ENCODE data around the gene STRADA.

STRADA gene

DNA sequence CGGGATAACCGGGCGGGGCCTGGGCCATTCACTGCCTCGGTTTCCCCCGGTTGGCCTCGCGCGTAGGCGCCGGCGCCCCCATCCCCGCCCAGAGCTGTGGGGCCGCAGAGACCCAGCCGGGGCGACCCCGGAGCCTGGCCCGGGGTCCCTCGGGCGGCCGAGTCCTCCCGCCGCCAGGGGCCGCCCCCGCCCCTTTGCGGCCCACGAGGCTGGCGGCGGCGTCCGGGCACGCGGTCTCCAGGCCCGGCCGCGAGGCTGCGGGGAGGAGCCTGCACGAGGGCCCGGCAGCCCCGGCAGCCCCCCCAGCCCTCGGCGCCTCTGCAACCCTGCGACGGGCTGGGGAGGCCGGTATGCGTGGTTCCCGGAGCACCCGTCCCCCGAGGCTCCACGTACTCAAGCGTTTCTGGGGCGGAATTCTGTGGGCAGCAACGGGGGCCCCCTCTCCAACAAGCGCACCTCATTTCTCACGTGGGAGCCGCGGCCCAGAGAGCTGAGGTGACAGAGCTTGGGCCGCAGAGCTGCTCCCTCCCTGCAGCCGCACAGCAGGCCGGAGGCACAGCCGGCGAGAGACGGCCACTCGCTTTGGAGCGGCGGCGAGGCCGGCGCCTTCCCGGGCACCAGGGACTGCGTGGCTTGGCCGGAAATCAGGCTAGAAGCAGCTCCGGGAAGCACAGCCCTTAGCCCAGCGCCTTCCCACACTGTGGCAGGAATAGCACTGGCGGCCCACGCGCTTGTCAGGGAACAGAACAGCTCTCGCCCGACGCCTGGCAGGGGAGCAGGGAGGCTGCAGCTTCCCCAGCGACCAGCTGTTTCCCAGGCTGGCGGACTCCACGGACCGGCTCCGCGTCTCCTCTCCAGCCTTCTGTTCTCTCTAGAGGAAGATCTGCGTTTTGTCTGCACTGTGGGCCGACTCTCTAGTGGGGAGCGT is 40.8 kb downstream of the STRADA start:
- peak; percentile 39 for DNase-seq

DNA sequence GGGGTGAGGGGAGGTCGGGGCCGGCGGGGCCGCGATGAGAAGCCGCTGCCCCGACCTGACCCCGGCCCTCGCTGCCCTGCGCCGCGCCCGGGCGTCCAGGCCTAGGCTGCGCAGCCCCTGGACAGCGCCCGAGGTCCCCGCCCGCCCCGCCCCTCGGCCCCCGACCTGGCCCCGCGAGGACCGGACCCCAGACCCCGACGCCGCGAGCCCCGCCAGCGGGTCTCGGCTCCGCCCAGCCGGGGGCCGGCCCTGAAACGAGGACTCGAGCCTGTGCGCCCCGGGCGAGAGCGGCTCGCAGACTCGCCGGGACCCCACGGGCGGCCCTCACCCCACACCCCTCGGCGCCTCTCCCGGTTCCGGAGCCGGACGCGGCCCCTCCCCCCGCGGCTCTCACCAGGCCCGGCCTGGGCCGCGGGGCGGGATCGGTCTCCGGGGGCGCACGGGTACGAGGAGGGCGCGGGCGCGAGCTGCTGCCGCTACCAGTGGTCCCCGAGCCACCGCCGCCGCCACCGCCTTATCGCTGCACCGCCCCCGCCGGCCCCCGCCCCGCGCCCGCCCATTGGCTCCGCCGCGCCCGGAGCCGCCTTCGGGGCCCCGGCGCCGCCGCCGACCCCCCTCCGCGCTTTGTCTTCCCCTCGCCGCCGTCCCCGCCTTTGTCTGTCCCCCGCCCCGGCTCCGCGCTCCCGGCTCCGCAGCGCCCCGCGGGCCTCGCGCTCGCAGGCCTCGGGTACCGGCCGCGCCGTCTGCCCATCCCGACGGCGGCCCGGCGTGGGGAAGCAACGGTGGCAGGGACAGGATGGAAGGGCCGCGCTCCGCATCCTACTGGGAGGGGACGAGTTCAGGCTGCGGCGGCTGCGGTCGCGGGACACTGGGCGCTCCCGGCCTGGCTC is 41.7 kb downstream of the STRADA start, which contains the start of gene LIMD2:
Gene LIMD2 (minus strand): TSS at position 488 of the 890 bp plus-strand sequence. CDS start 827 bp downstream, outside the sequence.
- peak; percentile 46 for DNase-seq

DNA sequence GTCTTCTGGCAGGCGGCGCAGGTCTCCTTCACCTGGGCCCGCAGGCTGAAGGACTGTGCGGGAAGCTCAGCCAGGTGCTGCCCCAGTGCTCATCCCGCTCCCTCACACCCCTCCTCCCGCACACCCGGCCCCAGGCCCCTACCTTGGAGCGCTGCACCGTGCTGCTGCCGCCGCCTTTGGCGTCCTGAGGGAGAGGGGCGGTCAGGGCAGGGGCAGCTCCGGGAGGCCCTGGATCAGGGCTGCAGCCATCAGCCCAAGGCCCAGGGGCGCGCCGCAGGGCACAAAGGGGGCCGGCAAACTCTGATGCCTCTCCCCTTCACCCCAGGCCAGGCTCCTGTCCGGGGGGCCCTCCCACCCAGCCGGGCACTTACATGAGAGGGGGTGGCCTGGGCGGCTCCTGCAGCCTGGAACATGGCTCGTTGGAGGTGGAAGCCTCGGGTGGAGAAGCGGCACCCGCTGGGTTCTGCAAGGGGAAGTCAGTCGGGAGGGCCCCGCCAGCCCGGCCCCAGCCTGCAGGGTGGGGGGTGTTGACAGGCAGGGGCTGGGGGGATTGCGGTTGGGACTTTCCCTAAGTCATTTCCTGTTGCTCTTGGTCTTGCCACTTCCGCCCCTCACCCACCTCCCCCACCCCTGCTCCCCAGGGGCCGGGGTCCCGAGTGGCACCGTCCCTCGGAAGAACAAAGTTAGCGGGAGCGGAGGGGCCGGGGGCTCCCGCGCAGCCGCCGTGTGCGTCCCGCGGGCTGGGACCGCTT is 42.5 kb downstream of the STRADA start:
- peak; percentile 35 for DNase-seq

DNA sequence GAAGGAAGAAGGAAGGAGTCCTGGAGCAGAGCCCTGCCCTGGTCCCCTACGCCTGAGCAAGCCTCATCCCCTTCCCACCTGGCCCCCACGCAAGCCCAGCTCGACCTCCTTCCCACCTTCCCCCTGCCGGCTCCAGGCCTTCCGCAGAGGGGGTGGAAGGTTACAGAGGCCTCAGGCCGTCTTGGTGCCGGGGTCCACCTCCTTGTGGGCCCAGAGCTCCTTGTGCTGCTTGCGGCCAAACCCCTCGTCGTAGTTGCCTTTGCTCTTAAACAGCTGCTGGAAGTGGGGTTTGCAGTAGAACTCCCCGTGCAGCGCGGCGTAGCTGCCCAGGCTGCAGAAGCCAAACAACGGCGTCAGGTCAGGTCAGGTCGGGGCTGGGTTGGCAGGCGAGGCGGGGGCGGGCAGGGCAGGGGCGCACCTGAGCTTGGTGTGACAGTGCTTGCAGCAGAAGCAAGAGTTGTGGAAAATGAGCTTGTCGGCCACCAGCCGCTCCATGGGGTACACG is 43.2 kb downstream of the STRADA start:
- DNase-seq = no peak

DNA sequence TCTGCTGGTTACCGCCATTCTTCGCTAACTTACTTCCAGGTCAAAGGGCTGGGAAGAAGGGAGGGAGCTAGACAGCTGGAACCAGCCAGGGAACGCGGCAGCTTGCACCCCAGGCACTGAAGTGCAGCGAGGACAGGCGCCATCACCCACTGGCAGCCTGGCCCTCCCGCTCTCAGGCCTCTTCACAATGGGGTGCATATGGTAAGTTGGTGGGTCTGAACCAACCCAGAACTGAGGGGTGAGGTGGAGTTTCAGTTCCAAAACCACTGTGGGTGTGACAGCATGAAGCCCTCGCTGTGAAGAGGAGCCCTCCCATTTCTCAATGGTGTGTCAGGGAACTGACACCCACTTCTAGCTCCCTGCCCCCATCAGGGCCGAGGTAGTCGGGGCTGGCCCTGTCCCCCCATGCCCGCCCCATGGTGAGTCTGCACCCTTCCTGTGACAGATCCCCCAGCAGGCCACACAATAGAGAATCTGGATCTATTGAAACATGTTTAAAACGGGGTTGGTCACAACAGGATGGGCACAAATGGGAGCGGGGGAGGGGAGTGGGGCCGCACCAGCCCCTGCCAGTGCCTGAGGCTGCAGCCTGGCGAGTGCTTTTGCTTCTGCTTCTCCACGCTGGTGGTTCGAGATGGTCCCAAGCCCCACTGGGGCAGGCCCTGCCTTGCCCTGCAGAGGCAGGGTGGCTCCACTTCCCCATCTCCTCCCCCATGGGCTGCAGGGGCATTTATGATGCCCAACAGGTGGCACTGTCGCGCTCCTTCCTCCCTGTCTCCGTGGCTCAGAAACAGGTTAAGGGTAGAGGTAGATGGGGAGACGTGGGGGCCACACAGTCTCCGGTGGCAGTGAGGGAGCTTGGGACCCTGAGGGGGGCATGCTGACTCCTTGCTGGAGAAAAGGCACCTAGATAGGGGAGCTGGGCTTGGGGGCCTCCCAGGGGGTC is 44.0 kb downstream of the STRADA start:
- peak; percentile 36 for DNase-seq

DNA sequence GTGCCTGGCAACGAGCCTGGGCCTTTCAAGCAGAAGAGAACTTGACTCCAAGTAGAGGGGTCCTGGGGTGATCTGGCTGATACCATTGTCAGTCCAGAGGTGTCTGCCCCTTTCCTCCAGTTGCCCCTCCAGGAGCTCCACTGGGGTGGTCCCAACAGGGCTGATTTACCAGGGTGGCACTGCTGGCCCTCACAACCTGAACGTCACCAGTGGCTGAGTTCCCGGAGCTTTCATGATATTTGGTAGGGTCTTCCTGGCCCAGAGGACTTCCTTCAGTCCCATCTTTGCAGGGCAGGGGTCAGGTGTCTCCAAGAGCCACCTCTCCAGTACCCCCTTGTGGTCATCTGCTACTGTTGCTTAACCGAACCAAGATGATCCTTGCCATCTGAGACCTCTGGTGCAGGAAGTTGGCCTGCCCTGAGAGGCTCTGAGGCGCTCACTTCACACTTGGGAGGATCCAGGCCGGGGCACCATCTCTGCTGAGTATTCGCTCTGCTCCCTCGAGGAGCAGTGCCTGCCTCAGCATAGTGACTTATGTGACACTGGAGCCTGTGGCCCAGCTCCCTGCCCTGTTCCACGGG is 45.1 kb downstream of the STRADA start:
- DNase-seq = peak; percentile 40

DNA sequence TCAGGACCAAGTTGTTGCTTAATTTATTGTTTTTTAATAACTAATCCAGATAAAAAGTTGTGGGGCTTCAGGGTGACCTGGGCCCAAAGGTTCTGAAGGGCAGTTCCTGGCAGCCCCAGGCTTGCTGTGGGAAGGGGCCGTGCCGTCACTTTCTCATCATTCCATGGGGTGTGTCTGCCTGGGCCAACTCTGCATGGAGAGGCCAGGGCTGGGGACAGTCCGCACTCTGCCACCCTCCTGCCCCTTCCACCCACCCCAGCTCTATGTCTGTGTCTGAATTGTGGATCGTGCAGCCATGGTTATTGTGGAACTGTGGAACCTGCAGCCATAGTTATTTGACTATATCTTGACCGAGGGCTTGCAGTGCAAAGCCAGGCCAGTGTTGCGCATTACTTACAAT is 45.7 kb downstream of the STRADA start:
- no peak for DNase-seq

DNA sequence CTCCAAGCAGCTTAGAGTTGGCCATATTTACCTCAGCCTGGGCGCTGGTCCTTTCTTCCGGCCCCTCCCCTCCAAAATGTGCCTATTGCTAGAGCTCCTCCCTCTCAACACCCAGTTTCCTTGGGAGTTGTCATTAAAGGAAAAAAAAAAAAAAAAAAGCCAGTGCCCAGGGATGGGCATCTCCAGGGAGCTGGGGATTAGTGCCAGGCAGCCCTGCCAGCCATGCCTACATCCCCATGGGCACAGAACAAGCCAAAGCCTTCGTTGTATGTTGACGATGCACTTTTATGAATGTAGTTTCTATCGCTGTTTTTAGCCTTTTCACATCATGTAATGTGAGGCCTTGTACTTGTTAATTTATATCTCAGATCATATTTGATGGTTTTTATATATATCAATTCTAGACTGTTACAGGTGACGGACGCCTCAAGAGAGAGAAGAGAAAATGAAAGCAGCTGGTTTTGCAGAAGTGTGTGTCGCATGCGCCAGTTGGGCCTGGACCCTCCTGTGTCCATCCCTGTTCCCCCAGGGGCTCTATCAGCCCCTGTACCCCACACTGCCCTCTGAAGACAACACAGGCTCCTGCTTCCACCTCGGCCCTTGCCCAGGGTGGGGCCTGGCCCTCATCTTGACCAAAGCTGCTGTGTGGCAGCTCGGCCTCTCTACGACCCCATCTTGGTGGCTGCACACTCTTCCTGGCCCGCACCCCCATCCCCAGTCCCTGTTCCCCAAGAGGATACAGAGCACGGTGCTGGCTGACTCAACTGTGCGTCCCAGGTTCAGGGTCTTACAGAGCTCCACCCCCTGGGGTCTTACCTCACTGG is 46.4 kb downstream of the STRADA start:
- DNase-seq = no peak

DNA sequence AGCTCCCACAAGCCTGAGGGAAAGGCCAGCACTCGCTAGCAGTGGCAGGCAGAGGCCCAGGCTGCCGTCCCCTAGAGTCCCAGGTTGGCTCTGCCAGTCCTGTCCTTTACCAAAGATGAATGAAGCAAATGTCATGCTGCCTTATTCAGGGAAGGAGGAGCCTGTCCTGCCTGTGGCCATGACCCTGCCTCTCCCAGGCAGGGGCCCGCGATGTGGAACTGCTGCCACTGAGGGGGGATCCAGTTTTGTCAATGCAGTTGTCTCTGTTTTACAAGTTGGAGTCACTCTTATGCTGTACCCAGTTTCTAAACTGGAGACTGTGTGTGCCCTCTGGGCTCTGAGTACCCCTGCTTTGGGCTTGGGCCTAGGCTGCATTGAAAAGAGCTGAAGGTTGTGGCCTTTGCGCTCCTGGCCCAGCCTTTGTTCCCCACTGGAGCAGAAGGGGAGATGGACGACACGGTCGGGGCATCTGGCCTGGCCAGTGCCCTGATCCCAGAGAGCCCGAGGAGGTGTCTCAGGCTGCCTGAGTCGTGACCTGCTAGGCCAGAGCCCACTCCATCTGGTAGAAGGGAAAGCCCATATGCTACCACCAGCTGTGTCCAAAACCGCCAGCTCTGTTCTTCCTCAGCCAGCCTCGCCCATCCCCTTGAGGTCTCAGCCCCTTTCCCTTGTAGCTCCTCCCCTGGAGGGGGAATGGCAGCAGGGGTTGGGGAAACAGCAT is 47.2 kb downstream of the STRADA start:
- no peak for DNase-seq

DNA sequence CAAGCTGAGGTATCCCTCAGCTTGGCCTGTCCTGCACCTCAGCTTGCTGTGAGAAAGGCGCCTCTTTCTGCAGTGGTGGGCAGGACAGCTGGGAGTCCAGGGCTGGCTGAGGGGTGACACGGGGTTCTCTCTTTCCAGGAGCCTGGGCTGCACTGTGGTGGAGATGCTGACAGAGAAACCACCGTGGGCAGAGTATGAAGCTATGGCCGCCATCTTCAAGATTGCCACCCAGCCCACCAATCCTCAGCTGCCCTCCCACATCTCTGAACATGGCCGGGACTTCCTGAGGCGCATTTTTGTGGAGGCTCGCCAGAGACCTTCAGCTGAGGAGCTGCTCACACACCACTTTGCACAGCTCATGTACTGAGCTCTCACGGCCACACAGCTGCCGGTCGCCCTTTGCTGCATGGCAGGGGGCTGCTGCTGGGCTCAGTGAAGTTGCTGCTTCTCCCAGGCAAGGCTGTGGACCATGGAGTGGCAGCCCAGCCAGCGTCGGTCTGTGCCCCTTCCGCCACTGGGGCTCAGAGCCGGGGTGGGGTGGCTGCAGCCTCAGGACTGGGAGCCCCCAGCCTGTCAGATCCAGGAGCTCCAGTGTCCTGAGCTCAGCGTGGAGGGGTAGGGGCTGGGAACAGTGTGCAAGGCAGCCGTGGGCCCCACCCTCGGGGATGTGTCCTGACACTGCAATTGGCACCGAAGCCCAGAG is 48.0 kb downstream of the STRADA start:
- no peak for DNase-seq

DNA sequence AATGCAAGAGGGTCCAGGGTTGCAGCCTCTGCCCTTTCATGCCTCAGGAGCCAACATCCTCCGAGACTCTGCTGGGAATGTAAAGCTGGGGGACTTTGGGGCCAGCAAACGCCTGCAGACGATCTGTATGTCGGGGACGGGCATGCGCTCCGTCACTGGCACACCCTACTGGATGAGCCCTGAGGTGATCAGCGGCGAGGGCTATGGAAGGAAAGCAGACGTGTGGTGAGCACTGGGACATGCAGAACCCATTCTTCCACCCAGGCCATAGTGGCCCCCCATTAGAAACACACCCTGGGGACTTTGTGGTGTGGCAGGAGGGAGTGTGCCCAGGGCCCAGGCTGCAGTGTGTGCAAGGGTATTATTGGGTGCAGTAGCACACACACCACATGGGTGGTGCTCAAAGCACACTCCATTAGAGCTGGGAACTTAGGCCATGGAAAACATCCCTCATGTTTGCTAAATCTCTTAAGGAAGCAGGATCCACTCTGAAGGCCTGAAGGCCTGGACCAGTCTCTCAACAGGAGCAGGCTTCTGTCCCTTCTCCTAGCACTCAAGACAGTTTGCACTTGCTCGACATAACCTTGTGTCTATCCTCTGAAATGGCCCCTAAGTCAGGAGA is 49.3 kb downstream of the STRADA start:
- no peak for DNase-seq

DNA sequence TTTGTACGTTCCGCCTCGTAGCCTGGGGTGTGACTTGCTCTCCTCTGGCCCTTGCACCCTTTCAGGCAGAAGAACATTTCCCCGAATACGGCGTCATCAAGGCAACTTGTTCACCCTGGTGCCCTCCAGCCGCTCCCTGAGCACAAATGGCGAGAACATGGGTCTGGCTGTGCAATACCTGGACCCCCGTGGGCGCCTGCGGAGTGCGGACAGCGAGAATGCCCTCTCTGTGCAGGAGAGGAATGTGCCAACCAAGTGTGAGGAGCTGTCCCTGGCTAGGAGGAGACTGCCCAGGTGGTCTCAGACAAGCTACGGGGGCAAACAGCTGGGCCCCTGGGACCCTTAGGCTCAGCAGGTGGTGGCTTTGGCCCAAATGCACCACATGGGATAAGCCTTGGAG is 52.1 kb downstream of the STRADA start:
- DNase-seq = no peak

DNA sequence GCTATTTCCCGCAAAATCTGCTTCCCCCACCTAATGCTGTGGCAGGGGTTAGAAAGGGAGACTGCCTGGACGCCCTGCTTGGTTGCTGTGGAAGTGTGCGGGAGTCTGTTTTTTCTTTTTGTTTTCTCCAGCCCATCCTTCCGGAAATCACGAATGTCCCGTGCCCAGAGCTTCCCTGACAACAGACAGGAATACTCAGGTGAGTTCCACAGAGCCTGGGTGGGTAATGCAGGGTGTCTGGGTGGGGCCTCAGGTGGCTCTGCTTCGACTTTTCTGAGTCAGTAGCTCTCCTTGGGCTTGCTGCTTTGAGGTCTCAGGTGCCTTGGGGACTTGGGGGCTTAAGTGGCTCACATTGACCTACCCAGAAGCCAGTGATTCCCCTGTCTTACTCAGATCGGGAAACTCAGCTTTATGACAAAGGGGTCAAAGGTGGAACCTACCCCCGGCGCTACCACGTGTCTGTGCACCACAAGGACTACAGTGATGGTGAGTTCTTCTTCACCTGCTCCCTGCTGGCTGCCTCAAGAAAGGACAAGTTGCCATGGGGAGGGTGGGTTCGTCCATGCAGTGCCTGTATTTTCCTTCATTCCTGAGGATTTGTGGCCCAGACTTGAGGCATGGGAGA is 53.1 kb downstream of the STRADA start:
- no peak for DNase-seq

DNA sequence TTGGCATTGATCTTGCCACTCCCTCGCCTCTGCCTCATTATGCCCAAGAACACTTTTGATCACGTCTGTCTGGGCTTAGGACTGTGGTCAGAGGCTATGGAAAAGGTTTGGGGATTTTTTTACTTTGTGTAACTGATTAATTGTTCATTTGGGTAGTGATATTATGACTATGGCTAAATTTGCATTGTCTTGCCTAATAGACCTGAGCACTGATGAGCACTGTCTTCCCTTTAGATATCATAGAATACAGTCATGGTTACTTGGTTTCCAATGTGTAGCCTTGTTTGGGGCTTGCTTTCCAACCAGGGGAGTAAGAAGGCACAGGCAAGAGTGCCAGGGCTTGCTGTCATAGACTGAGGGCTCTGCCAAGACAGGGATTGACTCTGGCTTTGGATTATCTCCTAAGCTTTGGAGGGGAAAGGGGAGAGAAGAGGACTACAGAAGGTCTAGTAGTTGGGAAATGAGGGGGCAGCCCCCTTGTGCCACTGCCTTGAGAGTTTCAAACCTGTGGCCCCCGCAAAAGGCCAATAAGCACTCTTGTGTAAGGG is 55.4 kb downstream of the STRADA start:
- DNase-seq = no peak

DNA sequence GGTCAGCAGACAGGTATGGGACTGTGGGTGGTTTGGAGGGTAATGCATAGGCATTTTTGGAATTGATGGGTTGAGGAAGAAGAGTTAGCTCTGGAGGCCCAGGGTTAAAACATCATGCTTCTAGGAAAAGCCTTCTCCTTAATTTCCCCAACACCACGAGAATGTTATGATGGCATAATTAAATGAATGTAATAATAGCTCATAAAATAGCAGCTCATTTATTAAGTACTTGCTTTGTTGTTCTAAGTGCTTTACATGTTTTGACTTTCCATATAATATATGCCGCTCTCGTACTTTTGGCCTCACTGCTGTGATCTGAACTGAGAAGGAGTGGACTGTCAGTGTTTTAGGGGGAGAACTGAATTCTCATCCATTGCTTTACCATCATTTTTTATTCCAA is 56.0 kb downstream of the STRADA start:
- DNase-seq = no peak

DNA sequence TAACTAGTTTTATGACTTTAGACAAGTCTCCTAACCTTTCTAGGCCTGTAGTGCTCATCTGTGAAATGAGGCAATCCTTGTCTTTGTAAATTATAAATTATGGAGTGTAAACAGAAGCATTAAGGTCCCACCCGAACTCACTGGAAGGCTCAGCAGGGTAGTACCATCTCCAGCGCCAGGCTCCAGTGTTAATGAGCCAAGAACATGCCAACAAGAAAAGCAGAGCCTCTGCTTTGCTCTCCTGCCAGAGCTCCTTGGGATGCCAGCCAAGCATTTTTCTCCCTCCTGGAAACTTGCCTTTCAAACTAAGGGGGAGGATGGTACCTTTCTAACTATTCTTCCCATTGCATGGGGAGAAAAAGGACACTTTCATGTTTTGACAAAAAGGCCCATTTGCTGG is 56.6 kb downstream of the STRADA start:
- no peak for DNase-seq

DNA sequence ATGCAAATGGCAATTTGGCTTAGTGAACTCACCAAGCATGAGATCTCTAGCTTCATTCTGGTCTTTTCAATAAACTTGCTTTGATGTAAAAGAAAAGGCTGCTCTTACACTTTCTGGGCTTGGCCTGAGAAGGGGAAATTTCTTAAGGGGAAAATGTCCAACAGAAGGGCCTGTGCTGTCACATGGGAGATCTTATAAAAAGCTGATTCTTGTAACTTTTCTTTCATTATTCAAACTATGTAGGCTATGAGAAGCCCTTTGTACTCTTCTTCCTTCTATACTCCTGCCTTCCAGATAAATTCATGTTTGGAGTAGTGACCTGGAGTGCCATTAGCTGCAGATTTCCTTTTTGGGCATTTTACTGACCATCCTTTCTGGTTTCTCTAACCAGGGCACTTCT is 58.6 kb downstream of the STRADA start:
- DNase-seq = no peak

DNA sequence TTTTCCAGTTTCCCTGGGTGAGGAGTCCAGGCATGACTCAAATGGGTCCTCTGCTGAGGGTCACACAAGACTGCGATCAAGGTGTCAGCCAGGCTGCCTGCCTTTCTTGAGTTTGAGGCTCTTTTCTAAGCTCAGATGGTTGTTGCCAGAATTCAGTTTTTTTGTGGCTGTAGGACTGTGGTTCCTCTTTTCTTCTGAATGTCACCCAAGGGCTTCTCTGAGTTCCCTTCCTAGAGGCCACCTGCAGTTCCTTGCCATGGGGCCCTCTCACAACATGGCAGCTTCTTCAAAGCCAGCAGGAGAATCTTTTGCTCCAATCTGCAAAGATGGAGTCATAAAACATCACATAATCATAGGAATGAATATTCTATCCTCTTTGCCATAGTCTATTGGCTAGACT is 59.2 kb downstream of the STRADA start:
- DNase-seq = no peak

Measured in EL (cell line).